GM12891 (cell line): ENCODE measurements around the gene TCP11L1.
"Not testable (repeated sequence)": the region's sequence is repeated elsewhere in the genome, so short reads cannot be mapped to it uniquely, and the experiment has no call there.

Experiments used
- PAX5 ChIP-seq: IDR thresholded peaks from 2 replicates; pipeline ENCODE4 v1.6.1; 2011; ENCODE audit warnings: low read length, moderate library complexity, mild to moderate bottlenecking; ENCODE audit not compliant: insufficient read depth, severe bottlenecking
- POLR2A ChIP-seq: IDR thresholded peaks from 2 replicates; pipeline ENCODE4 v1.6.1; 2011; ENCODE audit warnings: low read depth, low read length, control low read depth
- POLR2AphosphoS5 ChIP-seq: IDR thresholded peaks from 2 replicates; pipeline ENCODE4 v1.6.1; 2011; ENCODE audit warnings: low read depth, low read length, control low read depth
- POU2F2 ChIP-seq: IDR thresholded peaks from 2 replicates; pipeline ENCODE4 v1.6.1; 2011; ENCODE audit warnings: low read depth, mild to moderate bottlenecking, control low read depth, low read length, moderate library complexity
- SPI1 ChIP-seq: IDR thresholded peaks from 2 replicates; pipeline ENCODE4 v1.6.1; 2011; ENCODE audit warnings: low read depth, low read length, control low read depth
- TAF1 ChIP-seq: IDR thresholded peaks from 2 replicates; pipeline ENCODE4 v1.6.1; 2011; ENCODE audit warnings: low read depth, low read length, control low read depth

GRCh38 chr11:33049565-33050408 is 10.4 kb downstream of the TCP11L1 start:
- TF ChIP-seq POLR2A, POLR2AphosphoS5, SPI1, TAF1, PAX5, POU2F2: not testable (repeated sequence)
